HCT116 (cell line): ENCODE measurements around the gene SLTM. TPM values are rescaled to one million over a fixed set of nuclear protein-coding genes. Genes with fewer than 3 reads are reported as not detected.

ENCODE experiments used
- ATAC-seq: fragments of 200-7000 bp; cut with Tn5 transposase; 2 replicates; pipeline ENCODE4 v1.9.1; 2020; ENCODE audit warnings: mild to moderate bottlenecking, moderate library complexity
- BruUV-seq: library from RNA; stranded (reverse); fragments of 400-500 nt; replicated peaks from 2 replicates; lab custom pipeline; 2021; lab: Mats Ljungman, UMichigan
- CTCF ChIA-PET: fragments of 300-600 bp; sonication (Branson Sonifier 250); formaldehyde crosslinking; loops from one replicate; lab custom pipeline; 2021; ENCODE audit warnings: antibody characterized with exemption; lab: Charles Lee
- POLR2A ChIA-PET: fragments of 300-600, 350-600 bp; sonication (Branson Sonifier 250); formaldehyde crosslinking; loops from one replicate; lab custom pipeline; 2021; ENCODE audit warnings: antibody characterized with exemption; lab: Charles Lee
- RAD21 ChIA-PET, 2 experiments: fragments of 300-600 bp; sonication (Branson Sonifier 250); formaldehyde crosslinking; loops; one replicate each; lab custom pipeline; 2023; ENCODE audit warnings: low total read pairs in 2 of 2; ENCODE audit not compliant: uncharacterized antibody in 2 of 2, unreplicated experiment in 2 of 2, low non-redundant PET in 1 of 2; lab: Charles Lee
- DNase-seq: peaks from one replicate; pipeline ENCODE4 v3.0.0-alpha.2; 2010; ENCODE audit warnings: low read depth, low spot score
- H2AFZ ChIP-seq: fragments of 200-600 bp; shearing (Covaris generic), sonication (generic); 2 replicates; pipeline ENCODE4 v1.6.1; 2017; ENCODE audit warnings: low read depth, mixed run types, mixed read lengths, antibody characterized with exemption, low read length; ENCODE audit not compliant: poor library complexity, severe bottlenecking
- H3K27ac ChIP-seq: 2 replicates; pipeline ENCODE4 v1.5.1; 2012; ENCODE audit warnings: low read depth, low read length
- H3K27me3 ChIP-seq: fragments of 200-600 bp; sonication (generic); 2 replicates; pipeline ENCODE4 v1.6.1; 2016; ENCODE audit warnings: mixed run types, low read length, mixed read lengths; ENCODE audit not compliant: insufficient read depth
- H3K36me3 ChIP-seq, 2 experiments: fragments of 200-500 bp in 1 of 2; fragments of 200-600 bp in 1 of 2; sonication (Bioruptor generic) in 1 of 2; sonication (generic) in 1 of 2; 2 replicates each; pipeline versions ENCODE4 v1.5.1 to v1.6.1; 2014 to 2016; ENCODE audit warnings: low read length in 2 of 2, inconsistent platforms in 1 of 2, mixed read lengths in 1 of 2, mixed run types in 1 of 2; ENCODE audit not compliant: insufficient read depth in 2 of 2, control insufficient read depth in 1 of 2
- H3K4me1 ChIP-seq, 2 experiments: fragments of 200-600 bp in 1 of 2; sonication (generic) in 1 of 2; 2 replicates each; pipeline versions ENCODE4 v1.5.1 to v1.6.1; 2012 to 2017; ENCODE audit warnings: low read length in 2 of 2, inconsistent platforms in 1 of 2, mild to moderate bottlenecking in 1 of 2, mixed read lengths in 1 of 2, mixed run types in 1 of 2, moderate library complexity in 1 of 2; ENCODE audit not compliant: insufficient read depth in 2 of 2, control insufficient read depth in 1 of 2
- H3K4me2 ChIP-seq: fragments of 200-600 bp; sonication (generic); 2 replicates; pipeline ENCODE4 v1.6.1; 2017; ENCODE audit warnings: mixed run types, low read length, mixed read lengths
- H3K4me3 ChIP-seq, 2 experiments: fragments of 200-600 bp in 1 of 2; sonication (generic) in 1 of 2; replicated peaks in 1 of 2; 2 replicates each; pipeline ENCODE4 v1.5.1; 2011 to 2016; ENCODE audit warnings: low read length in 2 of 2, control low read depth in 1 of 2, low read depth in 1 of 2, mild to moderate bottlenecking in 1 of 2, mixed read lengths in 1 of 2, mixed run types in 1 of 2
- H3K79me2 ChIP-seq: fragments of 200-600 bp; sonication (generic); 2 replicates; pipeline ENCODE4 v1.6.1; 2017; ENCODE audit warnings: mild to moderate bottlenecking, mixed run types, low read length, moderate library complexity, mixed read lengths; ENCODE audit not compliant: insufficient read depth
- H3K9ac ChIP-seq: fragments of 200-600 bp; sonication (generic); 2 replicates; pipeline ENCODE4 v1.6.1; 2016; ENCODE audit warnings: low read length, mixed read lengths
- H3K9me2 ChIP-seq: fragments of 200-600 bp; sonication (generic), shearing (Covaris generic); 2 replicates; pipeline ENCODE4 v1.6.1; 2017; ENCODE audit warnings: mixed run types, mild to moderate bottlenecking, moderate library complexity; ENCODE audit not compliant: insufficient read depth
- H3K9me3 ChIP-seq, 2 experiments: fragments of 200-500 bp in 1 of 2; fragments of 200-600 bp in 1 of 2; sonication (Bioruptor generic) in 1 of 2; sonication (generic) in 1 of 2; 2 replicates each; pipeline ENCODE4 v1.6.1; 2014 to 2017; ENCODE audit warnings: low read length in 2 of 2, mixed read lengths in 2 of 2, inconsistent platforms in 1 of 2, low read depth in 1 of 2, mild to moderate bottlenecking in 1 of 2, mixed run types in 1 of 2, moderate library complexity in 1 of 2; ENCODE audit not compliant: control insufficient read depth in 1 of 2, insufficient read depth in 1 of 2
- H4K20me1 ChIP-seq: fragments of 200-600 bp; sonication (generic), shearing (Covaris generic); 2 replicates; pipeline ENCODE4 v1.6.1; 2017; ENCODE audit warnings: mixed run types, mild to moderate bottlenecking, moderate library complexity; ENCODE audit not compliant: insufficient read depth
- CBX3 ChIP-seq: IDR thresholded peaks from 2 replicates; pipeline ENCODE4 v1.6.1; 2012; ENCODE audit warnings: low read depth
- CEBPB ChIP-seq: IDR thresholded peaks from 2 replicates; pipeline ENCODE4 v1.6.1; 2012; ENCODE audit warnings: low read depth
- EGR1 ChIP-seq: IDR thresholded peaks from 2 replicates; pipeline ENCODE4 v1.6.1; 2012; ENCODE audit warnings: low read depth
- ELF1 ChIP-seq: IDR thresholded peaks from 2 replicates; pipeline ENCODE4 v1.6.1; 2012; ENCODE audit warnings: low read depth, borderline replicate concordance
- EZH2 ChIP-seq: fragments of 200-600 bp; sonication (generic); IDR thresholded peaks from 2 replicates; pipeline ENCODE4 v1.6.1; 2017; ENCODE audit warnings: antibody characterized with exemption, mixed run types
- EZH2phosphoT487 ChIP-seq: fragments of 200-600 bp; IDR thresholded peaks from 2 replicates; pipeline ENCODE4 v1.6.1; 2018; ENCODE audit warnings: antibody characterized with exemption, borderline replicate concordance
- FOSL1 ChIP-seq: IDR thresholded peaks from 2 replicates; pipeline ENCODE4 v1.6.1; 2012; ENCODE audit warnings: low read depth
- JUND ChIP-seq: IDR thresholded peaks from 2 replicates; pipeline ENCODE4 v1.6.1; 2012
- POLR2A ChIP-seq: IDR thresholded peaks from 2 replicates; pipeline ENCODE4 v1.7.0; 2011; ENCODE audit warnings: borderline replicate concordance; ENCODE audit not compliant: insufficient read depth, insufficient read length; ENCODE audit errors: extremely low read depth
- POLR2AphosphoS5 ChIP-seq: IDR thresholded peaks from 2 replicates; pipeline ENCODE4 v1.6.1; 2011; ENCODE audit warnings: mild to moderate bottlenecking, low read depth, low read length, moderate library complexity
- SIN3A ChIP-seq: IDR thresholded peaks from 2 replicates; pipeline ENCODE4 v1.6.1; 2012; ENCODE audit warnings: low read depth
- SP1 ChIP-seq: IDR thresholded peaks from 2 replicates; pipeline ENCODE4 v1.6.1; 2012; ENCODE audit warnings: low read depth
- TCF7L2 ChIP-seq: IDR thresholded peaks from 2 replicates; pipeline ENCODE4 v1.7.0; 2011; ENCODE audit warnings: borderline replicate concordance, inconsistent platforms; ENCODE audit not compliant: insufficient read depth, insufficient read length; ENCODE audit errors: extremely low read depth
- YY1 ChIP-seq: IDR thresholded peaks from 2 replicates; pipeline ENCODE4 v1.6.1; 2011; ENCODE audit warnings: low read length, low read depth, moderate library complexity, mild to moderate bottlenecking; ENCODE audit not compliant: insufficient replicate concordance; ENCODE audit errors: extremely low read depth
- ZNF274 ChIP-seq: fragments of 200-500 bp; sonication (Bioruptor generic); IDR thresholded peaks from 2 replicates; pipeline ENCODE4 v1.6.1; 2014; ENCODE audit warnings: mild to moderate bottlenecking, low read depth, low read length, inconsistent platforms
- intact Hi-C: fragments of 100-400 bp; cut with micrococcal nuclease; formaldehyde crosslinking; loops from 2 replicates; pipeline ENCODE4 v1.10.0; 2022
- total RNA-seq: library from RNA; stranded (reverse); gene quantifications from one replicate; pipeline ENCODE4 v1.2.1, GENCODE V29; 2021; ENCODE audit not compliant: unreplicated experiment
- TF ChIP-seq, protein P1 (sequence below): IDR thresholded peaks from 2 replicates; pipeline ENCODE4 v1.6.1; 2012
- TF ChIP-seq, protein P2 (sequence below): IDR thresholded peaks from 2 replicates; pipeline ENCODE4 v1.6.1; 2012; ENCODE audit warnings: low read depth
- TF ChIP-seq, protein P3 (sequence below): IDR thresholded peaks from 2 replicates; pipeline ENCODE4 v1.6.1; 2011; ENCODE audit warnings: mild to moderate bottlenecking, low read length, moderate library complexity; ENCODE audit not compliant: insufficient replicate concordance; ENCODE audit errors: extremely low read depth

The SLTM gene
- total RNA-seq, 1 experiment from 2014 or later, result 88.7 TPM

DNA sequence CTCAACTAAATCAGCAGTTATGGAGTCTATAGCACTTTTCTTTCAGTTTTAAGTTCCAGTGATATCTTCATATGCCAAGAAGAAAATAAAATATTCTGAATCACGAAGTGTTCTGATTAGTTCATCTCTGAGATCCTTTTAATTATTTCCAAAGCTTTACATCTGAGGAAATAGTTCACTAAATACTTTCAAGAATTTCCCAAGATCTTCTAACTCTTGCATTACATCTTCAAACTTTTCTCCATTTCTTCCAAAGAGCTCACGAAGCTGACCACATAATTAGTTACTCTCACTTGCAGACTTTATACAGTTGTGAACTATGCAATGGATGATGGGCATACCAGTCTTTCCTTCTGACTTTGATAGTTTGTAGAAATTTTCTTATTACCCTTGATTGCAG, 49.8 kb upstream of the SLTM start (continued):
- TF ChIP-seq SIN3A, result no peak

DNA sequence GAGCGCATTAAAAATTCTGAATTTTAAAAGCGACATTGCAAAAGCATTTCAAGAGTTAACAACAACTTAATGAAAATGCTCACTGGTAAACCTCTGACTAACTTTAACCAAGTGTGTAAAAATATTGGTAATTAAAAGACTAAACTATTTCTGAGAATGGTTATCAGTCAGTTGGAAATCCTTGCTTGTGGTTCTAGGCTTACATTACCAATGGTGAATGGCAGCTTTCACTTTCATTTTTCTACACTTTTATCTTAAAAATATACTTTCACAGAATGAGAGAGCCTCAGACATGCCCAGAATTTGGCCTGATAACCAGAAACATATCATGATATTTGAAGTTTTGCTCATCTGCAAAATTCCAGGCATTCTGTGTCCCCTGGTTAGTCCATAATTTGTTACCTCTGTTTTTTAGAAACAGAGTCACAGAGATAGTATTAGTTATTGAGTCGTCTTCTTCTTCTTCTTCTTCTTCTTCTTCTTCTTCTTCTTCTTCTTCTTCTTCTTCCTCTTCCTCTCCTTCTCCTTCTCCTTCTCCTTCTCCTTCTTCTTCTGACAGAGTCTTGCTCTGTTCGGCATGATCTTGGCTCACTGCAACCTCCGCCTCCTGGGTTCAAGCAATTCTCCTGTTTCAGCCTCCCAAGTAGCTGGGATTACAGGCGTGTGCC, 48.5 kb upstream of the SLTM start:
- Histone ChIP-seq H3K79me2 (no peaks in the 10 kb centered on the region), H3K9me2 (no peaks in the 10 kb centered on the region), H4K20me1 (no peaks in the 10 kb centered on the region), H3K9ac (no peak overlapping the region), H3K4me1 (peaks cover 0 to 4% of the 10 kb centered on the region in 2 experiments; a peak in 1 of 4 replicates), H3K4me3 (no peak overlapping the region), H3K27ac (no peak overlapping the region), H3K36me3 (no peaks in the 10 kb centered on the region), H3K4me2 (no peak overlapping the region), H3K27me3 (no peaks in the 10 kb centered on the region), H2AFZ (no peak overlapping the region), H3K9me3 (no peaks in the 10 kb centered on the region)
- no peak for ATAC-seq
- intact Hi-C loops, result loop anchor here (2.0 to 10.0 kb wide), 2 partner anchors 511 to 653 kb away; no protein-coding TSS in a partner anchor
- no TSS peak for BruUV-seq
- DNase-seq, result no peak
- no peak for TF ChIP-seq POLR2A
- TF ChIP-seq TCF7L2, result no peak
- no peak for TF ChIP-seq POLR2AphosphoS5
- no peak for TF ChIP-seq EZH2phosphoT487
- TF ChIP-seq ELF1, result no peak
- TF ChIP-seq, protein P1, sequence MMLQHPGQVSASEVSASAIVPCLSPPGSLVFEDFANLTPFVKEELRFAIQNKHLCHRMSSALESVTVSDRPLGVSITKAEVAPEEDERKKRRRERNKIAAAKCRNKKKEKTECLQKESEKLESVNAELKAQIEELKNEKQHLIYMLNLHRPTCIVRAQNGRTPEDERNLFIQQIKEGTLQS, result no peak
- no peak for TF ChIP-seq CEBPB
- no peak for TF ChIP-seq FOSL1
- no peak for TF ChIP-seq CBX3
- TF ChIP-seq ZNF274, result no peak
- no peak for TF ChIP-seq SIN3A
- TF ChIP-seq, protein P2, sequence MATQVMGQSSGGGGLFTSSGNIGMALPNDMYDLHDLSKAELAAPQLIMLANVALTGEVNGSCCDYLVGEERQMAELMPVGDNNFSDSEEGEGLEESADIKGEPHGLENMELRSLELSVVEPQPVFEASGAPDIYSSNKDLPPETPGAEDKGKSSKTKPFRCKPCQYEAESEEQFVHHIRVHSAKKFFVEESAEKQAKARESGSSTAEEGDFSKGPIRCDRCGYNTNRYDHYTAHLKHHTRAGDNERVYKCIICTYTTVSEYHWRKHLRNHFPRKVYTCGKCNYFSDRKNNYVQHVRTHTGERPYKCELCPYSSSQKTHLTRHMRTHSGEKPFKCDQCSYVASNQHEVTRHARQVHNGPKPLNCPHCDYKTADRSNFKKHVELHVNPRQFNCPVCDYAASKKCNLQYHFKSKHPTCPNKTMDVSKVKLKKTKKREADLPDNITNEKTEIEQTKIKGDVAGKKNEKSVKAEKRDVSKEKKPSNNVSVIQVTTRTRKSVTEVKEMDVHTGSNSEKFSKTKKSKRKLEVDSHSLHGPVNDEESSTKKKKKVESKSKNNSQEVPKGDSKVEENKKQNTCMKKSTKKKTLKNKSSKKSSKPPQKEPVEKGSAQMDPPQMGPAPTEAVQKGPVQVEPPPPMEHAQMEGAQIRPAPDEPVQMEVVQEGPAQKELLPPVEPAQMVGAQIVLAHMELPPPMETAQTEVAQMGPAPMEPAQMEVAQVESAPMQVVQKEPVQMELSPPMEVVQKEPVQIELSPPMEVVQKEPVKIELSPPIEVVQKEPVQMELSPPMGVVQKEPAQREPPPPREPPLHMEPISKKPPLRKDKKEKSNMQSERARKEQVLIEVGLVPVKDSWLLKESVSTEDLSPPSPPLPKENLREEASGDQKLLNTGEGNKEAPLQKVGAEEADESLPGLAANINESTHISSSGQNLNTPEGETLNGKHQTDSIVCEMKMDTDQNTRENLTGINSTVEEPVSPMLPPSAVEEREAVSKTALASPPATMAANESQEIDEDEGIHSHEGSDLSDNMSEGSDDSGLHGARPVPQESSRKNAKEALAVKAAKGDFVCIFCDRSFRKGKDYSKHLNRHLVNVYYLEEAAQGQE, result no peak
- TF ChIP-seq, protein P3, sequence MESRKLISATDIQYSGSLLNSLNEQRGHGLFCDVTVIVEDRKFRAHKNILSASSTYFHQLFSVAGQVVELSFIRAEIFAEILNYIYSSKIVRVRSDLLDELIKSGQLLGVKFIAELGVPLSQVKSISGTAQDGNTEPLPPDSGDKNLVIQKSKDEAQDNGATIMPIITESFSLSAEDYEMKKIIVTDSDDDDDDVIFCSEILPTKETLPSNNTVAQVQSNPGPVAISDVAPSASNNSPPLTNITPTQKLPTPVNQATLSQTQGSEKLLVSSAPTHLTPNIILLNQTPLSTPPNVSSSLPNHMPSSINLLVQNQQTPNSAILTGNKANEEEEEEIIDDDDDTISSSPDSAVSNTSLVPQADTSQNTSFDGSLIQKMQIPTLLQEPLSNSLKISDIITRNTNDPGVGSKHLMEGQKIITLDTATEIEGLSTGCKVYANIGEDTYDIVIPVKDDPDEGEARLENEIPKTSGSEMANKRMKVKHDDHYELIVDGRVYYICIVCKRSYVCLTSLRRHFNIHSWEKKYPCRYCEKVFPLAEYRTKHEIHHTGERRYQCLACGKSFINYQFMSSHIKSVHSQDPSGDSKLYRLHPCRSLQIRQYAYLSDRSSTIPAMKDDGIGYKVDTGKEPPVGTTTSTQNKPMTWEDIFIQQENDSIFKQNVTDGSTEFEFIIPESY, result no peak
- TF ChIP-seq EGR1, result no peak
- TF ChIP-seq JUND, result no peak
- no peak for TF ChIP-seq EZH2
- TF ChIP-seq SP1, result no peak
- no peak for TF ChIP-seq YY1
- CTCF ChIA-PET, result no interaction called here
- POLR2A ChIA-PET, result no interaction called here
- RAD21 ChIA-PET, result no interaction called here
